Activated T-cell treated with anti-CD3 and anti-CD28 coated beads, Interleukin-2, amount 50 U/mL, for 72 hours (primary cell): ENCODE data around the gene CDH4. TPM values are rescaled to one million over a fixed set of nuclear protein-coding genes. Genes with fewer than 3 reads are reported as not detected.

Experiments used
- ATAC-seq, 2 donors: fragments of 150-1000 bp; cut with Tn5 transposase; replicated peaks in 1 of 2; 2 replicates each; pipeline ENCODE4 v1.10.0; 2021; ENCODE audit warnings: moderate library complexity in 2 of 2, mild to moderate bottlenecking in 1 of 2
- DNase-seq, 2 donors: peaks; one replicate each; pipeline ENCODE4 v3.0.0; 2021 to 2022; ENCODE audit warnings: mixed read lengths in 1 of 2
- H3K27ac Mint-ChIP-seq: one replicate; pipeline ENCODE4 v1.8.0; 2022; ENCODE audit warnings: mild to moderate bottlenecking, moderate library complexity, mixed read lengths
- H3K27me3 Mint-ChIP-seq: one replicate; pipeline ENCODE4 v1.8.0; 2022; ENCODE audit warnings: low read depth, mixed read lengths
- H3K36me3 Mint-ChIP-seq, 2 donors: one replicate each; pipeline ENCODE4 v1.8.0; 2022; ENCODE audit warnings: mixed read lengths in 2 of 2, mild to moderate bottlenecking in 1 of 2; ENCODE audit not compliant: insufficient read depth in 2 of 2
- H3K4me1 Mint-ChIP-seq: one replicate; pipeline ENCODE4 v1.8.0; 2022; ENCODE audit warnings: low read depth, mixed read lengths
- H3K4me3 Mint-ChIP-seq, 2 donors: one replicate each; pipeline ENCODE4 v1.8.0; 2022; ENCODE audit warnings: mild to moderate bottlenecking in 2 of 2, mixed read lengths in 2 of 2, moderate library complexity in 2 of 2
- H3K9me3 Mint-ChIP-seq, 2 donors: one replicate each; pipeline ENCODE4 v1.8.0; 2022; ENCODE audit warnings: mixed read lengths in 2 of 2
- total RNA-seq, 2 donors: library from RNA; stranded (reverse); gene quantifications; one replicate each; pipeline ENCODE4 v1.2.3, GENCODE V29; 2022

Gene CDH4
- total RNA-seq, 2 donors from 2014 or later, result 0.17 to 0.35 TPM

DNA sequence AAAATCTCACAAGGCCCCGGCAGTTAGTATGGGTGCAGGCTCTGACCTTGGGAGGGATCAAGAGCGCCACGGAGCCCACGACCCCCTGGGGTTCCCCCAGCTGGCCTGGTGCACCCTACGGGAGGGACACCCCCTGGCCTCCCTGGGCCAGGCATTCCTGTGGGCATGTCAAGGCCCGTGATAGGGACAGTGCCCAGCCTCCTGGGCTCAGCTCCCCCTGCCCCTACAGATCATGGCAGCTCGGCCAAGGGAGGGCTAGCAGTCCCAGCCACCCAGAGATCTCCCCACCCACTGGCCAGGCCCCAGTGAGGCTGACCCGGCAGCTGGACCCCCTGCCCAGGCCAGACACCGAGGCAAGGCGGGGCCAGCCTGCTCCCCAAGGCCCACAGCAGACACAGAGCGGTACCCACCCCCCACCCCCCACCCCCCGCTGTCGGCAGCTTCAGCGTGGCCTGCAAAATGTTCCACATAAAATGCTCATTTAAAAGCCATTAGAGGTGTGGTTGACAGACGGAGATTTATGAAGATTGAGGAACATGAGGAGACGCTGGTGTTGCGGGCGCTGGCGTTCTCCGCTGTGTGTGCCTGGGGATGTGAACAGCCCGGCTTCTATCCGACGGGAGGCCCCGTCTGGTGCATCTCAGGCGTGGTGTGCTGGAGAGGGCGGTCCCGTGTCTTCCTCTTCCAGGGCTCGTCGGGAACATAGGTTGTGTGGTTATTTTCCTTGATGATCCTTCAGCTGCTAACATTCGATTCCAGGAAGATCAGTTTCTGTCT, 625.1 kb downstream of the CDH4 start:
- H3K4me3 Mint-ChIP-seq, result no peak overlapping the region
- H3K9me3 Mint-ChIP-seq, result no peaks in the 10 kb centered on the region
- DNase-seq, result no peak
- no peaks in the 10 kb centered on the region for H3K36me3 Mint-ChIP-seq
- no peak for ATAC-seq
- no peak overlapping the region for H3K27ac Mint-ChIP-seq
- H3K27me3 Mint-ChIP-seq, result no peaks in the 10 kb centered on the region
- H3K4me1 Mint-ChIP-seq, result no peaks in the 10 kb centered on the region

- Mint-ChIP-seq H3K27me3 (no peaks in the 10 kb centered on the region), H3K9me3 (no peaks in the 10 kb centered on the region), H3K4me1 (no peaks in the 10 kb centered on the region), H3K4me3 (no peak overlapping the region), H3K27ac (no peak overlapping the region), H3K36me3 (no peaks in the 10 kb centered on the region)
- DNase-seq, result no peak
- ATAC-seq, result no peak
Observed at GRCh38 chr20:61877776-61878477, 625.9 kb downstream of the CDH4 start.

DNA sequence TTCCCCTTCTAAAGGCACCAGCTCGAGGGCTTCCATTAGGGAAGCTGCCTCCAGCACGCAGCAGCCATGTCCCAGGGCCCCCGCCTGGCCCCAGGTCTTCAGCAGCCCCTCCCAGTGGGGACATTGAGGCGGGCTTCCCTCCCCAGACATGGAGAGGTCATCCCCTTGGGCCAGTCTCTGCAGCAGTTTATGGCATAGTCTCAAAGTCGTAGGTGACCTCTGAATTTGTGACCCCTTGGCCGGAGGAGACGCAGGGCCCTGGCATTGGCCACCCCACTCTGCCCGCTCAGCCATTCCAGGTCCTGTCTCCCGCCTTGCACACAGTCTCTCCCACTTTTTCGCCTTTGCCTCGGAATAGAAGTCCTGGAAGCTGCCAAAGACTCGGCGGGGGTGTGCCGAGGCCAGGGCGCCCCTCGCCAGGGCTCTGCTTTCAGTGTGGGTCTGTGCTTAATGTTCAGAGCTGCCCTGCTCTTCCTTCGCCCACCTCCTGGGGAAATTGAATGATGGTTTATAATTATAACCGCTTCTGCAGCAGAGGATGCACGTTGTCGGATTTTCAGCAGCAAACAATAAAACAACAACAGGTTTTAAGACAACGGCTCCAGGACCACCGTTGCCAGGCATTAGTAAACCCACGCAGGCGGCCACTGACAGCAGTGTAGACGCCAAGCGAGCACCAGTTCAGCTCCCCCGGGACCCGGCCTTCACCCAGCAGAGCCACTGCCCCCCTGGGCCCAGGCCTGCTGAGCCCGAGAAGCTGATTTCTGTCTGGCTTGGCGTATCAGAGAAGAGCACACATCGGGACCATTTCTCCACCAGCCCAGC, 626.6 kb downstream of the CDH4 start:
- no peak overlapping the region for H3K4me3 Mint-ChIP-seq
- DNase-seq (no peak), ATAC-seq (no peak)
- no peaks in the 10 kb centered on the region for H3K27me3 Mint-ChIP-seq
- no peaks in the 10 kb centered on the region for H3K4me1 Mint-ChIP-seq
- no peaks in the 10 kb centered on the region for H3K36me3 Mint-ChIP-seq
- H3K27ac Mint-ChIP-seq, result no peak overlapping the region
- H3K9me3 Mint-ChIP-seq, result no peaks in the 10 kb centered on the region

- no peak overlapping the region for H3K4me3 Mint-ChIP-seq
- no peak for ATAC-seq
- no peak for DNase-seq
- no peaks in the 10 kb centered on the region for H3K4me1 Mint-ChIP-seq
- no peaks in the 10 kb centered on the region for H3K9me3 Mint-ChIP-seq
- H3K27ac Mint-ChIP-seq, result no peak overlapping the region
- H3K36me3 Mint-ChIP-seq, result no peaks in the 10 kb centered on the region
- H3K27me3 Mint-ChIP-seq, result no peaks in the 10 kb centered on the region
Observed at GRCh38 chr20:61879303-61879620, 627.2 kb downstream of the CDH4 start.

GRCh38 chr20:61879694-61880093, 627.6 kb downstream of the CDH4 start:
- no peak for DNase-seq
- Mint-ChIP-seq H3K4me3 (no peak overlapping the region), H3K27me3 (no peaks in the 10 kb centered on the region), H3K27ac (no peak overlapping the region), H3K9me3 (no peaks in the 10 kb centered on the region), H3K36me3 (no peaks in the 10 kb centered on the region), H3K4me1 (no peaks in the 10 kb centered on the region)
- ATAC-seq, result no peak

GRCh38 chr20:61880706-61881105, 628.6 kb downstream of the CDH4 start:
- ATAC-seq (no peak), DNase-seq (no peak)
- Mint-ChIP-seq H3K27ac (no peak overlapping the region), H3K4me1 (no peaks in the 10 kb centered on the region), H3K36me3 (no peaks in the 10 kb centered on the region), H3K27me3 (no peaks in the 10 kb centered on the region), H3K4me3 (no peak overlapping the region), H3K9me3 (no peaks in the 10 kb centered on the region)

- no peak for ATAC-seq
- no peaks in the 10 kb centered on the region for H3K36me3 Mint-ChIP-seq
Observed at GRCh38 chr20:61881416-61881815, 629.4 kb downstream of the CDH4 start.

DNA sequence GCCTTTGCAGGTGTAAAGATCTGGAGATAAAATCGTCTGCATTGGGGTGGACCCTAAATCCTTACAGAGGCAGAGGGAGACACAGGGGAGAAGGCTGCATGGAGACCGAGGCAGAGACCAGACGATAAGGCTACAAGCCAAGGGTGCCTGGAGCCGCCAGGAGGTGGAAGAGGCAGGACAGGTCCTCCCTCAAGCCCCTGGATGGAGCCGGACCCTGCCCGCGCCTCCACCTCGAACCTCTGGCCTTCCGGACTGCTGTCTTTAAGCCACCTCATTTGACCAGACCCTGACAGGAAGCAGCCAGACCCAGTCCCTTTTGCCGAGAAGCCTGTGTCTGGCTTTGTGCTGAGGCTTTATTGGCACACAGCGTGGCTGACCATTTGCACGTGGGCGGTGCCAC, 629.8 kb downstream of the CDH4 start:
- no peaks in the 10 kb centered on the region for H3K4me1 Mint-ChIP-seq
- no peaks in the 10 kb centered on the region for H3K9me3 Mint-ChIP-seq
- ATAC-seq (no peak), DNase-seq (no peak)
- H3K27me3 Mint-ChIP-seq, result no peaks in the 10 kb centered on the region
- H3K4me3 Mint-ChIP-seq, result no peak overlapping the region
- no peaks in the 10 kb centered on the region for H3K36me3 Mint-ChIP-seq
- H3K27ac Mint-ChIP-seq, result no peak overlapping the region

More at GRCh38 chr20:61881416-61881815, 629.4 kb downstream of the CDH4 start:
- Mint-ChIP-seq H3K9me3 (no peaks in the 10 kb centered on the region), H3K4me1 (no peaks in the 10 kb centered on the region), H3K27ac (no peak overlapping the region), H3K4me3 (no peak overlapping the region), H3K27me3 (no peaks in the 10 kb centered on the region)
- DNase-seq, result no peak

DNA sequence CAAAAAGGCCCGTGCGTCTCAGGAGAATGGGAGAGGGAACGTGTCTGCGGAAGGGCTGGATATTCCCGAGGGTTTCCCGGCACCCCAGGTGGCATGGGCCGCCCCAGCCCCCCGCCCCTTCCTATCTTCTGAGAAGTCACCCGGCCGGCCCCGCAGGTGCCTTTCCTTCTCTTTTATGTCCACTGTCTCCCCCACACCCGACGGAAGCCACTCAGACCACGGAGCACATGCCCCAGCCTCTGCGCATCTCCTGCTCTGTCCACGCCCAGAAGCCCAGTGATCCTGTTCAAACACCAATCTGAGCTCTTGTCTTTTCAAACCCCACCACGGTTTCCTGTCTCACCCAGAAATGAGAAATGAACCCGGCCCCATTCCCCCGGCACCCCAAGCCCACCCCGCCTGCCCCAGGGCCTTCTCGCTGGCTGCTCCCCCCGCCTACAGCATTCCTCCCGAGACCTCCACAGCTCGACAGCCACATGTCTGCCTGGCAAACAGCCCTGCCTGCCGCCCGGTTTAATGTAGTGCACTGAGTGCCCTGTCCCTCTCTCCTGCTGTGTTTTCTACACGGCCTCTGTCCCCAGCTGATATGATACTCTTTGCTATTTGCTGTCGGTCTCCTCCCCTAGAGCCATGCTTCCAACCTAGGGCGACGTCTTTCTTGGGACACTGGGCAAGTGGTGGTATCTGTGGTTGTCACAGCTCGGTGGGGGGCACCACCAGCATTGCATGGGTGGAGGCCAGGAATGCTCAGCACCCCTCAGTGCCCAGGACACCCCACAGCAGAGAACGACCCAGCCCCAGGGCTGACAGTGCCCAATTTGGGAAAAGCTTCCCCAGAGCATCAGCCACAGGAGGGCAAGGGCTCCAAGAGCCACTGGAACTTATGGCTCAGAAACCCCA, 630.9 kb downstream of the CDH4 start:
- DNase-seq (no peak), ATAC-seq (no peak)
- Mint-ChIP-seq H3K36me3 (no peaks in the 10 kb centered on the region), H3K4me3 (no peak overlapping the region), H3K9me3 (no peaks in the 10 kb centered on the region), H3K27ac (no peak overlapping the region), H3K27me3 (no peaks in the 10 kb centered on the region), H3K4me1 (no peaks in the 10 kb centered on the region)

DNA sequence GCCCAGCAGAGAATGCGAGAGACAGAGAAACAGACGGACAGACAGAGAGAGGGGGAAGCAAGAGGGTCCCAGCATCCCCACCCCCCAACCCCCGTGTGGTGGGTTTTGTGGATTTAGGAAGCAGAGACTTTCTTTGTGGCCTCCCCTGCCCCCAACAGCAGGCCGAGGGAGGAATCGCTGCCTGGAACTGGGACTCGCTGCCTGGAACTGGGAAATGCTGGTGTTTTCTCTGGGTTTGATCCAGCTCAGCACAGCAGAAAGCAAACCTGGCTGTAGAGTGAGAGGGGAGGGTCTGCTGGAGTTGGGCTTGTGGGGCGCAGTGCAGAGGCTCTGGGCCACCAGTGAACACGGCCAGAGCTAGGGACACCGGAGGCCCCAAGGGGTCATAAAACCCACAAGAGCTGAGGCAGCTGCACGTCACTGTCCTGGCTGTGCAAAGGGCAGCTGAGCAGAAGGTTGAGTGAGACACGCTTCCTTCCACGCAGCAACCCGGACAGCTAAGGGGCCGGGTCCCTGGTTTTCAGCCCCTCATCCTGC, 631.9 kb downstream of the CDH4 start:
- Mint-ChIP-seq H3K27me3 (no peaks in the 10 kb centered on the region), H3K9me3 (no peaks in the 10 kb centered on the region), H3K36me3 (no peaks in the 10 kb centered on the region), H3K4me3 (no peak overlapping the region), H3K4me1 (no peaks in the 10 kb centered on the region), H3K27ac (no peak overlapping the region)
- ATAC-seq (no peak), DNase-seq (no peak)

GRCh38 chr20:61884571-61885389, 632.7 kb downstream of the CDH4 start:
- Mint-ChIP-seq H3K9me3 (peaks cover 3 to 6% of the 10 kb centered on the region in 2 donors), H3K4me3 (no peak overlapping the region), H3K36me3 (no peaks in the 10 kb centered on the region), H3K27me3 (no peaks in the 10 kb centered on the region), H3K27ac (no peak overlapping the region), H3K4me1 (no peaks in the 10 kb centered on the region)
- DNase-seq (no peak), ATAC-seq (no peak)
